Measurements from ENCODE around the gene TUBB3.
"Not testable (repeated sequence)": the region's sequence is repeated elsewhere in the genome, so short reads cannot be mapped to it uniquely, and the experiment has no call there.

TUBB3 gene

GRCh38 chr16:89922884-89923639 is at the start of gene TUBB3:
TUBB3 (plus strand) TSS chr16:89923342; CDS start chr16:89923402, 60 bp downstream.
- DNase-seq, result peak; percentile 84 to 85

GRCh38 chr16:89873972-89874689 is 49.0 kb upstream of the TUBB3 start:
- peak; percentile 59 to 76 for DNase-seq

GRCh38 chr16:89879123-89879522 is 44.0 kb upstream of the TUBB3 start:
- not testable (repeated sequence) for DNase-seq

- DNase-seq, result no peak
Observed at GRCh38 chr16:89880477-89881367, 42.4 kb upstream of the TUBB3 start.

- DNase-seq, result no peak
Observed at GRCh38 chr16:89881368-89881730, 41.8 kb upstream of the TUBB3 start.

GRCh38 chr16:89883346-89884040 is 39.6 kb upstream of the TUBB3 start:
- DNase-seq, result no peak

- no peak for DNase-seq
Observed at GRCh38 chr16:89884041-89884421, 39.1 kb upstream of the TUBB3 start.

- no peak for DNase-seq
Observed at GRCh38 chr16:89887243-89887642, 35.9 kb upstream of the TUBB3 start.

- no peak for DNase-seq
Observed at GRCh38 chr16:89890200-89890599, 32.9 kb upstream of the TUBB3 start.

GRCh38 chr16:89890886-89891657 is 32.1 kb upstream of the TUBB3 start:
- no peak for DNase-seq

- no peak for DNase-seq
Observed at GRCh38 chr16:89892055-89892630, 31.0 kb upstream of the TUBB3 start.

GRCh38 chr16:89892635-89893034 is 30.5 kb upstream of the TUBB3 start:
- no peak for DNase-seq

- no peak for DNase-seq
Observed at GRCh38 chr16:89893642-89894548, 29.2 kb upstream of the TUBB3 start.

GRCh38 chr16:89895482-89896250 is 27.5 kb upstream of the TUBB3 start:
- no peak for DNase-seq

- DNase-seq, result no peak
Observed at GRCh38 chr16:89897204-89897603, 25.9 kb upstream of the TUBB3 start.

GRCh38 chr16:89898201-89898967 is 24.8 kb upstream of the TUBB3 start:
- no peak for DNase-seq

GRCh38 chr16:89899879-89900481 is 23.2 kb upstream of the TUBB3 start:
- no peak for DNase-seq

- no peak for DNase-seq
Observed at GRCh38 chr16:89900885-89901284, 22.3 kb upstream of the TUBB3 start.
